ENCODE data around the gene HOXA11.

GRCh38 chr7:27173956-27174873 lies 10.8 kb downstream of the HOXA11 start, which contains the start of gene HOXA10:
- no peak for TF ChIP-seq CTCF (IDR thresholded peaks at IDR 0.05)
- no peak for TF ChIP-seq POLR2A (IDR thresholded peaks at IDR 0.05)
